Measurements from ENCODE around the gene FUBP3.

- TF ChIP-seq CTCF (IDR thresholded peaks at IDR 0.05; ENCODE audit: insufficient read depth, low read length) (no peak), REST (IDR thresholded peaks at IDR 0.05; ENCODE audit: insufficient replicate concordance, low read depth) (no peak), POLR2AphosphoS5 (IDR thresholded peaks at IDR 0.05; ENCODE audit: low read depth) (no peak), GABPA (IDR thresholded peaks at IDR 0.05; ENCODE audit: low read depth) (no peak), SPI1 (IDR thresholded peaks at IDR 0.05; ENCODE audit: borderline replicate concordance, low read depth) (no peak)
These were observed 524 bp downstream of the FUBP3 start for GRCh38 chr9:130579738-130580463.
